GM18867 (cell line): ENCODE results near the gene ADA.
"Not testable (repeated sequence)": the region's sequence is repeated elsewhere in the genome, so short reads cannot be mapped to it uniquely, and the experiment has no call there.

Experiments used
- ATAC-seq: cut with Tn5 transposase; IDR thresholded peaks from one replicate; pipeline ENCODE4 v1.9.1; 2021; ENCODE audit warnings: mild to moderate bottlenecking, moderate library complexity; ENCODE audit not compliant: unreplicated experiment

ADA gene

GRCh38 chr20:44601236-44601671, 50.2 kb downstream of the ADA start:
- no peak for ATAC-seq

- no peak for ATAC-seq
Measured at GRCh38 chr20:44600758-44601201, 50.7 kb downstream of the ADA start.

GRCh38 chr20:44600301-44600700, 51.2 kb downstream of the ADA start:
- ATAC-seq, result no peak

- ATAC-seq, result no peak
Measured at GRCh38 chr20:44599715-44600114, 51.8 kb downstream of the ADA start.

GRCh38 chr20:44598423-44599305, 52.8 kb downstream of the ADA start:
- peak; percentile 56 for ATAC-seq

- no peak for ATAC-seq
Measured at GRCh38 chr20:44597930-44598329, 53.6 kb downstream of the ADA start.

GRCh38 chr20:44597516-44597915, 54.0 kb downstream of the ADA start:
- no peak for ATAC-seq

GRCh38 chr20:44596876-44597275, 54.6 kb downstream of the ADA start:
- no peak for ATAC-seq

- no peak for ATAC-seq
Measured at GRCh38 chr20:44596010-44596409, 55.5 kb downstream of the ADA start.

GRCh38 chr20:44594730-44595129, 56.8 kb downstream of the ADA start:
- ATAC-seq, result no peak

- no peak for ATAC-seq
Measured at GRCh38 chr20:44593751-44594150, 57.7 kb downstream of the ADA start.

GRCh38 chr20:44592366-44592765, 59.1 kb downstream of the ADA start:
- ATAC-seq, result no peak

- no peak for ATAC-seq
Measured at GRCh38 chr20:44590980-44591778, 60.3 kb downstream of the ADA start.

GRCh38 chr20:44589537-44589936, 62.0 kb downstream of the ADA start:
- ATAC-seq, result no peak

GRCh38 chr20:44588321-44588720, 63.2 kb downstream of the ADA start:
- not testable (repeated sequence) for ATAC-seq

- no peak for ATAC-seq
Measured at GRCh38 chr20:44587035-44587980, 64.2 kb downstream of the ADA start.

- ATAC-seq, result peak; percentile 70
Measured at GRCh38 chr20:44586289-44586911, 65.1 kb downstream of the ADA start.

- no peak for ATAC-seq
Measured at GRCh38 chr20:44585057-44585963, 66.2 kb downstream of the ADA start.

GRCh38 chr20:44584162-44584561, 67.3 kb downstream of the ADA start:
- no peak for ATAC-seq
